ENCODE data around the gene PIK3CD.
"Not testable (repeated sequence)": the region's sequence is repeated elsewhere in the genome, so short reads cannot be mapped to it uniquely, and the experiment has no call there.

The PIK3CD gene

DNA sequence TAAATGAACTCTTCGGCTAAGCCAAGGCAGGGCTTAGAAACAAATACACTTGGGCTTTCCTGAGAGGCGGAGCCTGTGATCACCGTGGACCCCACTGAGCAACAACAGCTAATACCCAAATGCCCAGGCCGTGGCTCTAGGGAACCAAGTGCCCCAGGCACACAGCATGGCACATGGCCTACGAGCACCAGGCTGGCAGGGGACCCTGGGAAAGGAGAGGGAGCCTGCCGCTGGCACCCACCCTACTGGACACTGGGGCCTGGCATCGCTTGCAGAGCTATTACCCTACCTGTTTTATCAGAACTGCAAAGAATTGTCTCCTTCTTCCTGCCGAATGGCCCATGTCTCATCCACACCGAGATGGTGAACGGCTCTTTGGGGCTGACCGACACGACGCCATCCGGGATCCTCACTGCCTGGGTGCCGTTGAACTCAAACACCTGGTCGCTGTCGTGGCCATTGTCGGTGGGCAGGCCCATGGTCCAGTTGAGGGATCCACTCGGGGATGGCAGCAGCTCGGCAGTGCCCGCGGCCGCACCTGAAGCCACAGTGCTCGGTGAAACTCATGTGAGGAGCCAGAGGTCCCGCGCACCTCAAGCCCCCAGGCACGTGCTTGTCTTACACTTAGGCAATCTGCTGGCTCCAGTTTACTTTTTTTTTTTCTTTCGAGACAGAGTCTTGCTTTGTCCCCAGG, 92.7 kb downstream of the PIK3CD start:
- no peak for DNase-seq

DNA sequence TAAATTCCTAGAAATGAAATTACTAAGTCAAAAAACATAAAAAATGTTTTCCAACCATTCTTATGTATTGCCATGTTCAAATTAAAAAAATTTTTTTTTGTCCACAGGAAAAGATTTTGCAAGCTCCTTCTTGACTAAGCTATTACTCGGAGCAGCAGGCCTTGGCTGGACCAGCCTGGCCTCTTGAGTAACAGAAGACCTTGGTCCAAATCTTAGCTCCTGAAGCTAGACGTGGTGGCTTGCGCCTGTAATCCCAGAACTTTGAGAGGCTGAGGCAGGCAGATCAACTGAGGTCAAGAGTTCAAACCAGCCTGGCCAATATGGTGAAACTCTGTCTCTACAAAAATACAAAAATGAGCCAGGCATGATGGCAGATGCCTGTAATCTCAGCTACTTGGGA, 94.7 kb downstream of the PIK3CD start:
- no peak for DNase-seq

DNA sequence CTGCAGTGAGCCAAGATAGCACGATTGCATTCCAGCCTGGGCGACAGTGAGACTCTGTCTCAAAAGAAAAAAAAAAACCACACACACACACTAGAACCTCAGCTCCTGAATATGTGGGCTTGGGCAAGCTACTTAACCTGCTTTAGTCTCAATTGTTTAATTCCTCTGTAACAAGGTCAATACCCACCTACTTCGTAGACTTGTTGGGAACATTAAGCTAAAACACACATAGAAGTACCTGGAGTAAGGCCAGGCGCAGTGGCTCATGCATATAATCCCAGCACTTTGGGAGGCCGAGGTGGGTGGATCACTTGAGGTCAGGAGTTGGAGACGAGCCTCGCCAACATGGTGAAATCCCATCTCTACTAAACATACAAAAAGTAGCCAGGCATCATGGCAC, 95.1 kb downstream of the PIK3CD start:
- DNase-seq: no peak

DNA sequence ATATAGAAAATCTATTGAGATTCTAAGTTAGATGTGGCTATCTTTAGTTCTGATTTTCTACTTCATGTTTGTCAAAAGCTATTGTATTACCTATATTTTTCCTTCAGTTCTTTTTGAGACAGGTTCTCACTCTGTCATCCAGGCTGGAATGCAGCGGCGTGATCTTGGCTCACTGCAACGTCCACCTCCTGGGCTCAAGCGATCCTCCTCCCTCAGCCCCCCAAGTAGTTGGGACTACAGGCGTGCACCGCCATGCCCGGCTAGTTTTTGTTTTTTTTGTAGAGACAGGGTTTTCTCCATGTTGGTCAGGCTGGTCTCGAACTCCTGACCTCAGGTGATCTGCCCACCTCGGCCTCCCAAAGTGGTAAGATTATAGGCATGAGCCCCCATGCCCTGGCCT, 96.9 kb downstream of the PIK3CD start:
- DNase-seq: not testable (repeated sequence)

DNA sequence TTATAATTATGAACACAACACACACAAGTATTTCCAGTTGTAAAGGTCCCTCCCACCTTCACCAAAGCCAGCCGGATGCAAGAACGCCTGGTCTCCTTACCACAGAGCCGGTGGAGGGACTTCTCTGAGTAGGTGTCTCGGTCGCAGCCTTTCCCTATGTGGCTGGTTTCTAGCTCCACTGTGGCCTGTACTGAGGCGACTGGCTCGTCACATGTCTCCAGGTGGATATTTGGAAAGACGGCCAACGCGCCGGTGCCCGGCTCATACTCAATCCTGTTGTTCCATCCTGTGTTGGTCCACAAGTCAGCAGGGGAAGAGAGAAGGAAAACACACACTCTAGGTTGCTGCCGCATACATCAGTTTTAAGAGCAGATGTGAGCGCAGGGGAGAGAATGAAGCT, 97.8 kb downstream of the PIK3CD start:
- DNase-seq: no peak

DNA sequence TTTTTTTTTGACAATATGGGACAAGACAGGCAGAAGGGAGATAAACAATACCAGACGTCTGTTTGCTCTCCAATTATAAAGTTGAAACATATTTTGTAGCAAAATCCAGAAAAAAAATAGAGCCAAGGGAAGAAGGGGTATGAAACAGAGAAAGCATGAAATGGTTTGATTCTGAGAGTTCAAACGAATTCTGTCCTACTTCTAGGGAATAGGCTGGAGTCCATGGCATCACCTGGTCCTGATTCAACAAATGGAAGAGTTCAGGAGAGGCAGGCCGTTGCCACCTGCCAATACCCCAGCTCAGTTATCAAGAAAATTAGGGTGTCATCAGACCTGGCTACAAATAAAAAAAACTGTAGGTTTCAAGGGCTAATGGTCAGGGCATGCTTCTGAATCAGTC, 100.4 kb downstream of the PIK3CD start:
- DNase-seq: no peak

DNA sequence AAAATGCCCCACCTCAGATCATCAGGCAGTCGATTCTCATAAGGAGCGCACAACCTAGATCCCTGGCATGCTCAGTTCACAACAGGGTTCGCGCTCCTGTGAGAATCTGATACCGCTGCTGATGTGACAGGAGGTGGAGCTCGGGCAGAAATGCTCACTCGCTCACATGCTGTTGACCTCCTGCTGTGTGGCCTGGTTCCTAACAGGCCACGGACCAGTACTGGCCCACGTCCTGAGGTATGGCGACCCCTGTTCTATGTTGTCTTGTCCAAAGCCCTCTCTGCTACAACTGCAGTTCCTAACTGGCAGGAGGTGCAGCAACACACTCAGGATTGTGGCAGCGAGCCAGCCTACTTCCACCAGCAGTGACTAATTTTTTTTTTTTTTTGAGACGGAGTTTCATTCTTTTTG, 101.6 kb downstream of the PIK3CD start:
- DNase-seq: no peak

DNA sequence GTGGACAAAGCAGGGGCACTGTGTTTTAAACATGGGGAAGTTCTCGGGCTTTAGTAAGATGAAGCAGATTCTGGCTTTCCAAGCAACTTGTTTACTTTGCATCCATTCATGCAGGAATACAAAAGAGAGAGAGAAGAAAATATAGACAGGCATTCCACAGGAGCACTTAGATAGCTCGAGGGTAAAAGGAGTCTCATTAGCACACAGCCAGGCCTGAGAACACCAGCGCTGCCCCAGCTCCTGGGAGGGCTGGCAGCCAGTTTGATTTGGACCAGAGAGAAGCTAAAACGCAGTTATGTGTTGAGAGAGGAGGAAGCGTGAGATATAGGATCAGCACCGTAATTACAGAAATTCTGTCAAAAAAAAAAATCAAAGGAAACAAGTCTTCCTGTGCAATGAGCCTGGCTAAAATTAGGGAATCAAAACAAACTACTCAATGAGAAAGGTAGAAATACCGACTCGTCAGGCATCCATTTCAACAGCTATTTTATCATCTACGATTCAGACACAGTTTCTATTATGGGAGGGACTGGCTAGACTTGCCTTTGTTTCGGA, 104.0 kb downstream of the PIK3CD start:
- DNase-seq: no peak

DNA sequence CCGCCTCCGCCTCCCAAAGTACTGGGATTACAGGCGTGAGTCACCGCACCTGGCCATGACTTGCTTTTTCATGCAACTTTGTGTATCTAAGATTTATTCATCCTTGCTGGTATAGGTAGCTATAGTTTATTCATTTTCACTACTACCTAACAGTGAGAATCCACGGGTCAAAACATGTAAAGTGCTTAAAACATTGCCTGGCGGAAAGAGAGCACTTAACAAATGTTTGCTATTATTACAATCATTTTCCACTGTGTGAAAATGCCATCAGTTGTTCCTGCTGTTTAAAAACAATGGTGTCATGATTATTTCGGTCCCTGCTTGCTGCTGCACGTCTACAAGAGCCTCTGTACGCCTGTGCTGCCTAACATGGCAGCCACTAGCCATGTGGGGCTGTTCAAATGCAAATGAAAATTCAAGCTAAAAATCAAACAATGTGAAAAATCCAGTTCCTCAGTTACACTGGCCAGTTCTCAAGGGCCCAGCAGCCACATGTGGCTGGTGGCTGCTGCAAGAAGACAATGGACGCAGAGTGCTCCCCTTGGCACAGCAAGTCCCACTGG, 107.1 kb downstream of the PIK3CD start:
- DNase-seq: no peak

DNA sequence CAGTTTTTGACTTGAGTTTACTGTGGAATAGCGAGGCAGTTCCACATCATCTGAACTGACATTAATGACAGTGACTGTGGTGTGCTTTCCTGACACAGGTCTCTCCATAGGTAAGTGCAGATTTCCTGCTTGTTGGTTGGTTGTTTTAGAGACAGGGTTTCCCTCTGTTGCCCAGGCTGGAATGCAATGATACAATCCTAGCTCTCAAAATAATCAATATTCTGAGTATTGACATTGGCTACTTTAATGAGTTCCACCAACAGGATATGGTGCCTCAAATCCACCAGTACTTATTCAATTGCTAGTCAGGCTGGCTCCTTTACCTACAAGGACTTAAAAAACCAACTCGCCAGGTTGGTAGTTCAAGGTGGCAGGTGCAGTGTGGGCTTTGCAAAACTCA, 108.4 kb downstream of the PIK3CD start:
- DNase-seq: no peak

DNA sequence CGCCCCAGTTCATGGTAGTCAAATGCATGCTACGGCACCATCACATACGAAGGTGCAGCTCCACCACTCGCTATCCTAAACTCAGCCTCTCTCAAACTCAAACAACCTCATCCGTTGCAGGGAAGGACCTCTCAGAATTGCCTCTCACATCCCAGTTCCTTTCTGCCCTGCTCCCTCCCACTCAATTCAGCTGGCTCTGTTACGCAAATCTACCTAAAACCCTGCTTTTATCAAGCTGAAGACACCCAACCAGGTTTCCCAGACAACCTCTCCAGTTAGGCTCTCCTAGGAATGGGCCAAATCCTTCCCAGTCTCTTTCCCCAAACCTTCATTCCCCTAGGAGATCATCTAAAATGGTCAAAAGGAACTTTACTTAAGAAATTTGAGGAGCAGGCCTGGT, 109.3 kb downstream of the PIK3CD start:
- no peak for DNase-seq

DNA sequence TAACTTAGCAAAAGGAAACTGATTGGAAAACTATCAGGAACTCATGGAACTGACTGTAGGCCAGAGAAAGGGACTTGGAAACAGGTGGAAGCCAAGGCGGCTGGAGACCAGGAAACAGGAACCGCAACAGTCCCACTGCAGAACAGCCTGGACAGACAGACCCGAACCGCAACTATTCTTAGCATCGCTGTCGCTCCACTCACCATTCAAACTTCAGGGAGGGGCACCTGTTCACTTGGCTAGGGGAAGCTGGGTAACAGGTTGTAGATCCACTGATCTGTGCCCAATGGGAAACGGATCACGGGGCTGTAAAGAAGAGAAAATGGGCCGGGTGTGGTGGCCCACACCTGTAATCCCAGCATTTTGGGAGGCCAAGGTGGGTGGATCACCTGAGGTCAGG, 110.3 kb downstream of the PIK3CD start:
- DNase-seq: no peak

DNA sequence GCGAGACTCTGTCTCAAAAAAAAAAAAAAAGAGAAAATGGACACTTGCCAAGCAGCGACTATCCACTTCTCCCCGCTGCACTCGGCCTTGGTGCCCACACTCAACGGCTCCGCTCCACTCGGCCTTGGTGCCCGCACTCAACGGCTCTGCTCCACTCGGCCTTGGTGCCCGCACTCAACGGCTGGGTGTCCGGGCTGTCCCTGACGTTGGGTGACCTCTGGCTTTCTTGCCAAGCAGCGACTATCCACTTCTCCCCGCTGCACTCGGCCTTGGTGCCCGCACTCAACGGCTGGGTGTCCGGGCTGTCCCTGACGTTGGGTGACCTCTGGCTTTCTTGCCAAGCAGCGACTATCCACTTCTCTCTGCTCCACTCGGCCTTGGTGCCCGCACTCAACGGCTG, 110.9 kb downstream of the PIK3CD start:
- not testable (repeated sequence) for DNase-seq

DNA sequence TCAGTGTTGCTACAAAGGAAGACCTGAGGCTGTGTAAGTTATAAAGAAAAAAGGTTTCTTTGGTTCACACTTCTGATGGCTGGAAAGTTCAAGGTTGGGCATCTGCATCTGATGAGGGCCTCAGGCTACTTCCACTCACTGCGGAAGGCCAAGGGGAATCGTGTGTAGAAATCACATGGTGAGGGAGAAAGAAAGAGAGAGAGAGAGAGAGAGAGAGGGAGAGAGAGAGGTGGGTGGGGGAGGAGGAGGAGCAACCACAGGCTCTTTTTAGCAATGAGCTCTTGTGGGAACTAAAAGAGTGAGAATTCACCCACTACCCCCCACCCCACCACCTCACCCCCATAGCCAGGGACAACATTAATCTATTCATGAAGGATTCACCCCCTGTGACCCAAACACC, 112.4 kb downstream of the PIK3CD start:
- DNase-seq: no peak

DNA sequence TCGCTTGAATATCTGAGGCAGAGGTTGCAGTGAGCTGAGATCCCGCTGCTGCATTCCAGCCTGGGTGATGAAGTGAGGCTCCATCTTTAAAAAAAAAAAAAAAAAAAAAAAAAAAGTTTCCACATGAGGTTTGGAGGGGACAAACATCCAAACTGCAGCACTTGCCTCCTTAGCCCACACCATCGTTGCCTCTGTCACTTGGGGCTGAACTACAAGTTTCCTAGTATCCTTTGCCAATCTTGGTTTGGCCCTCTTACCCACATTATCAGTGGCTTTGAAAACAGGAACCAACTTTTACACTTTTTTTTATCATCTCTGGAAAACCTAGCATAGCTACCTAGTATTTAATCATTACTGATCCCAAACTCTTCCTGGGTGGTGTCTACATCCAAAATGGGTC, 113.0 kb downstream of the PIK3CD start:
- DNase-seq: no peak

DNA sequence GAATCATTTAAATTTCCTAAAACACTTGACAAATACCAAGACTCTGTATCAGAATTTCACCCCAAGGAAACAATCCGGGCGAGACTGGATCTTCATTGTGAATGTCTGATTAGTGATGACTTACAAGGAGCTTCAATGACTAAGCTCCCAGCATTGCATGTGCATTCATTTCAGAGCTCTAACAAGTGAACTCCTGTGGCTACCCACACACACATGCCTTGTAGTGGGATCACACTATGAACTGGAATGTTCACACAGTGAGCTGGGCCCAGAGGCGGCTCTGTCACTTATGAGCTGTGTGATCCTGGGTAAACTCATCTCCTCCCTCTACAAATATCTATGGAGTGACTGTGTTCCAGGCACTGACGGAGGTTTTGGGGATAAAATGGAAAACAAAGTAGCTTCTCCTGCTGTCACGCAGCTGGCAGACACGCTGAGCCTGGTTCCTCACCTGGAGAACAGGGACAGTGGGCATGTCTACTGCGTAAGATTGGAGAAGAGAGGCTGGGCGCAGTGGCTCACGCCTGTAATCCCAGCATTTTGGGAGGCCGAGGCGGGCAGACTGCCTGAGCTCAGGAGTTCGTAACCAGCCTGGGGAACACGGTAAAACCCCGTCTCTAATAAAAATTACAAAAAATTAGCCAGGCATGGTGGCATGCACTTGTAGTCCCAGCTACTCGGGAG, 115.4 kb downstream of the PIK3CD start:
- DNase-seq: no peak

DNA sequence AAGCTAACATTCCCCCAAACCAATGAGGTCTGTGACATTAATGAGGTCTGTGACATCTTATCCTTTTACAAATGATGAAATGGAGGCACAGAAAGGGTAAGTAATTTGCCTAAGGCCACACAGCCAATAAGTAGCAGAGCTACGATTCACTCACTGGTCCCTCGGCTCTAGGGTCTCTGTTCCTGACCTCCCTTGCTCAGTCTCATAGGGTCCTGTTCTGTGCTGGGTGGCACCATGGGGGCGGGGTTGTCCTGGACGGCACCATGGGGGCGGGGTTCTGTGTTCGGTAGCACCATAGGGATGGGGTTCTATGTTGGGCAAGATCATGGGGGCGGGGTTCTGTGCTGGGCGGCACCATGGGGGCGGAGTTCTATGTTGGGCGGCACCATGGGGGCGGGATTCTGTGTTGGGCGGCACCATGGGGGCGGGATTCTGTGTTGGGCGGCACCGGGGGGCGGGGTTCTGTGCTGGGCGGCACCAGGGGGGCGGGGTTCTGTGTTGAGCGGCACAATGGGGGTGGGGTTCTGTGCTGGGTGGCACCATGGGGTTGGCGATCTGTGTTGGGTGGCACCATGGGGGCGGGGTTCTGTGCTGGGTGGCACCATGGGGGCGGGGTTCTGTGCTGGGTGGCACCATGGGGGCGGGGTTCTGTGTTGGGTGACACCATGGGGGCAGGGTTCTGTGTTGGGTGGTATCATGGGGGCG, 116.6 kb downstream of the PIK3CD start:
- DNase-seq: no peak

DNA sequence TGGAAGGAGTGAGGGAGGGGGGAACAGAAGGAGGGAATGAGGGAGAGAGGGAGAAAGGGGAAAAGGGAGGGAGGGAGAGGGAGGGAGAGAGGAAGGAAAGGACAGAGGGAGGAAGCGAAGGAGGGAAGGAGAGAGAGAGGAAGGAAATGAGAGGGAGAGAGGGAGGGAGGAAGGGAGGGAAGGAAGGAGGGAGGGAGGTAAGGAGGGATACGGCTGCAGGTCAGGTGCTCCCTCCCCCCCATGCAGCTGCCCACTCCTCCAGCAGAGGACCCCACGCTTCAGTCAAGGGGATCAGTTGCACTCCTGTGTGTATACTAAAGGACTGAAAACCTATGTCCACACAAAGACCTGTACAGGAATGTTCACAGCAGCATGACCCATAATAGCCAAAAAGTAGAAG, 117.5 kb downstream of the PIK3CD start:
- no peak for DNase-seq

DNA sequence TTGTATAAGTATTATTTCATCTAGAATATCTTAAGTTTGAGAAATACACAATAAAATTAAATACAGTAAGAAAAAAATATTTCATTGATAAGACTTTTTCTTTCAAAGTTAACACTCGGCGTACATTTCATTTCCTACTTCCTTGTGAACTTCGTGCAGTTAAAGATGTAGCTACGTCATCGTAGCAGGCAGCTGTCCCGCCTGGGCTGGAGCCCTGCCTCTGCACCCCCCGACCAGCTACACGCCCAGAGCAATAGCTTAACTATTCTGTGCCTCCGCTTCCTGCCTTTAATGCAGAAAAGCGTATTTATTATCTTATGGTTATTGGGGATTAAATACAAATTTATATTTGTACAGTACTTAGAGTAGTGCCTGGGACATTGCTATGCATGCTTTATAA, 118.8 kb downstream of the PIK3CD start:
- no peak for DNase-seq

DNA sequence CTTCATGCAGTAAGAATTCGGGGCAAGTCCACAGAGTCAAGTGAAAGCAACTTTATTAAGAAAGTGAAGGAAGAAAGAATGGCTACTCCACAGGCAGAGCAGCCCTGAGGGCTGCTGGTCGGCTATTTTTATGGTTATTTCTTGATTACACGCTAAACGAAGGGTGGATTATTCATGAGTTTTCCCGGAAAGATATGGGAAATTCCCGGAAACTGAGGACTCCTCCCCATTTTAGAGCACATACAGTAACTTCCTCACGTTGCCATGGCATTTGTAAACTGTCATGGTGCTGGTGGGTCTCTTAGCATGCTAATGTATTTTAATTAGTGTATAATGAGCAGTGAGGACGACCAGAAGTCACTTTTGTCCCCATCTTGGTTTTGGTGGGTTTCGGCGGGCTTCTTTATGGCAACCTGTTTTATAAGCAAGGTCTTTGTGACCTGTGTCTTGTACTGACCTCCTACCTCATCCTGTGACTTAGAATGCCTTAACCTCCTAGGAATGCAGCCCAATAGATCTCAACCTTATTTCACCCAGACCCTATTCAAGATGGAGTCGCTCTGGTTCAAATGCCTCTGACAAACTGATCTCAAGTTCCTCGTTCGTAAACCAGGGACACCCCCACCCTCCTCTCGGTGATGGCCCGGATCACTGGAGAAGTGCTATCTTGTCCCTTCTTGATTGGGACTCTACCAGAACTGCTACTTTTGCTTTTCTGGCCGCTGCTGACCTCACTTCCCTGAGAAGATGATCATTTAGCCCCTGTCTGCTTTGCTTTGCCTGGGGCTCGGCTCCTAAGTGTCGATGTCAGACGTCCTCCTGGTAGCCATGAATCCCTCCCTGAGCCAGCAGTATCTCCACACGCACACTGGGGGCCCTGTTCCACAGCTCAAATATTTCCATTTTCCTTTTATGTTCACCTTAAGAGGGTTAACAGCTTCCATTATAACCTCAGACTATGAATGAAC, 123.5 kb downstream of the PIK3CD start:
- no peak for DNase-seq

DNA sequence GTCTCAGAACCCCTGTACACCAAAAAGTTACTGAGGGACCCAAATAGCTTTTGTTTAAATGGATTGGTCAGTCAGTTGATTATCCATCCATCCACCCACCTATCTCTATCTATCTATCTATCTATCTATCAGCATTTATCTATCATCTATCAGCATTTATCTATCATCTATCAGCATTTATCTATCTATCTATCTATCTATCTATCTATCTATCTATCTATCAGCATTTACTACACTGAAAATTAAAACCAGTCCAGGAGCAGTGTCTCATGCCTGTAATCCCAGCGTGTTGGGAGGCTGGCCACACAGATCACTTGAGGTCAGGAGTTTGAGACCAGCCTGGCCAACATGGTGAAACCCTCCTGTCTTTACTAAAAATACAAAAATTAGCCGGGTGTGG, 125.2 kb downstream of the PIK3CD start:
- DNase-seq: no peak

Data from activated T-cell treated with anti-CD3 and anti-CD28 coated beads for 4 hours (primary cell).